SK-N-SH treated with all-trans-retinoic acid at 6 μM for 48 hours (cell line): ENCODE measurements around the gene DPYSL5.

Experiments used
- ARNTL ChIP-seq: fragments of 450-650 bp; formaldehyde crosslinking; IDR thresholded peaks from 2 replicates; pipeline ENCODE4 v1.5.0; 2020; ENCODE audit warnings: low read depth, mild to moderate bottlenecking, moderate library complexity, borderline replicate concordance
- PPARA ChIP-seq: fragments of 250-450 bp; sonication (Bioruptor Pico); IDR thresholded peaks from 2 replicates; pipeline ENCODE4 v1.5.0; 2020; ENCODE audit warnings: mild to moderate bottlenecking, borderline replicate concordance
- TOX ChIP-seq: fragments of 250-450 bp; sonication (Bioruptor Pico); IDR thresholded peaks from 2 replicates; pipeline ENCODE4 v1.8.0; 2021; ENCODE audit warnings: mild to moderate bottlenecking, moderate library complexity, borderline replicate concordance
- TSHZ2 ChIP-seq: fragments of 250-450 bp; sonication (Bioruptor Pico); IDR thresholded peaks from 2 replicates; pipeline ENCODE4 v1.5.0; 2020; ENCODE audit warnings: mild to moderate bottlenecking, moderate library complexity
- ZC3H10 ChIP-seq: fragments of 250-450 bp; sonication (Bioruptor Pico); IDR thresholded peaks from 2 replicates; pipeline ENCODE4 v1.5.1; 2021; ENCODE audit warnings: mild to moderate bottlenecking, moderate library complexity
- ZNF565 ChIP-seq: fragments of 450-650 bp; formaldehyde crosslinking; conservative IDR thresholded peaks from 2 replicates; pipeline ENCODE4 v1.5.0; 2020; ENCODE audit warnings: low read depth, mild to moderate bottlenecking, moderate library complexity
- TF ChIP-seq, protein P1 (sequence below): fragments of 250-450 bp; sonication (Bioruptor Pico); IDR thresholded peaks from 2 replicates; pipeline ENCODE4 v1.8.0; 2020; ENCODE audit warnings: mild to moderate bottlenecking, moderate library complexity, borderline replicate concordance
- TF ChIP-seq, protein P2 (sequence below): fragments of 250-450 bp; sonication (Bioruptor Pico); IDR thresholded peaks from 2 replicates; pipeline ENCODE4 v1.8.0; 2021; ENCODE audit warnings: low read depth, mild to moderate bottlenecking, moderate library complexity, borderline replicate concordance

GRCh38 chr2:26801796-26802195, 46.1 kb upstream of the DPYSL5 start:
- no peak for TF ChIP-seq TOX (CRISPR knock-in tag)
- TF ChIP-seq ZNF565 (CRISPR knock-in tag), result no peak
- TF ChIP-seq ZC3H10 (CRISPR knock-in tag), result no peak
- TF ChIP-seq, protein P1, sequence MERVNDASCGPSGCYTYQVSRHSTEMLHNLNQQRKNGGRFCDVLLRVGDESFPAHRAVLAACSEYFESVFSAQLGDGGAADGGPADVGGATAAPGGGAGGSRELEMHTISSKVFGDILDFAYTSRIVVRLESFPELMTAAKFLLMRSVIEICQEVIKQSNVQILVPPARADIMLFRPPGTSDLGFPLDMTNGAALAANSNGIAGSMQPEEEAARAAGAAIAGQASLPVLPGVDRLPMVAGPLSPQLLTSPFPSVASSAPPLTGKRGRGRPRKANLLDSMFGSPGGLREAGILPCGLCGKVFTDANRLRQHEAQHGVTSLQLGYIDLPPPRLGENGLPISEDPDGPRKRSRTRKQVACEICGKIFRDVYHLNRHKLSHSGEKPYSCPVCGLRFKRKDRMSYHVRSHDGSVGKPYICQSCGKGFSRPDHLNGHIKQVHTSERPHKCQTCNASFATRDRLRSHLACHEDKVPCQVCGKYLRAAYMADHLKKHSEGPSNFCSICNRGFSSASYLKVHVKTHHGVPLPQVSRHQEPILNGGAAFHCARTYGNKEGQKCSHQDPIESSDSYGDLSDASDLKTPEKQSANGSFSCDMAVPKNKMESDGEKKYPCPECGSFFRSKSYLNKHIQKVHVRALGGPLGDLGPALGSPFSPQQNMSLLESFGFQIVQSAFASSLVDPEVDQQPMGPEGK (CRISPR knock-in tag), result no peak
- TF ChIP-seq, protein P2, sequence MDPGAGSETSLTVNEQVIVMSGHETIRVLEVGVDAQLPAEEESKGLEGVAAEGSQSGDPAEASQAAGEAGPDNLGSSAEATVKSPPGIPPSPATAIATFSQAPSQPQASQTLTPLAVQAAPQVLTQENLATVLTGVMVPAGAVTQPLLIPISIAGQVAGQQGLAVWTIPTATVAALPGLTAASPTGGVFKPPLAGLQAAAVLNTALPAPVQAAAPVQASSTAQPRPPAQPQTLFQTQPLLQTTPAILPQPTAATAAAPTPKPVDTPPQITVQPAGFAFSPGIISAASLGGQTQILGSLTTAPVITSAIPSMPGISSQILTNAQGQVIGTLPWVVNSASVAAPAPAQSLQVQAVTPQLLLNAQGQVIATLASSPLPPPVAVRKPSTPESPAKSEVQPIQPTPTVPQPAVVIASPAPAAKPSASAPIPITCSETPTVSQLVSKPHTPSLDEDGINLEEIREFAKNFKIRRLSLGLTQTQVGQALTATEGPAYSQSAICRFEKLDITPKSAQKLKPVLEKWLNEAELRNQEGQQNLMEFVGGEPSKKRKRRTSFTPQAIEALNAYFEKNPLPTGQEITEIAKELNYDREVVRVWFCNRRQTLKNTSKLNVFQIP, result no peak
- no peak for TF ChIP-seq TSHZ2 (CRISPR knock-in tag)
- TF ChIP-seq ARNTL (CRISPR knock-in tag), result no peak
- TF ChIP-seq PPARA (CRISPR knock-in tag), result no peak
